Renal cortex interstitium (tissue), 11 donors: ENCODE results near the gene HNRNPA1. TPM values are rescaled to one million over a fixed set of nuclear protein-coding genes. Genes with fewer than 3 reads are reported as not detected.
A peak's percentile ranks its signal among the peaks of the same experiment; 100 is the strongest.
"Not testable (repeated sequence)": the region's sequence is repeated elsewhere in the genome, so short reads cannot be mapped to it uniquely, and the experiment has no call there.

Experiments
- DNase-seq, 11 donors: peaks; one replicate each; pipeline ENCODE4 v3.0.0-alpha.2; 2013; ENCODE audit warnings: low read depth in 9 of 11, low spot score in 4 of 11; ENCODE audit errors: extremely low read depth in 1 of 11
- polyA plus RNA-seq, 3 donors: library from polyadenylated mRNA; unstranded; fragments of 120-200 nt; gene quantifications; one replicate each; pipeline ENCODE4 v1.2.1, GENCODE V29; 2013; ENCODE audit not compliant: insufficient read length in 3 of 3

The HNRNPA1 gene
- polyA plus RNA-seq, 3 donors: 3,334 to 4,179 (median 3,887) TPM

DNA sequence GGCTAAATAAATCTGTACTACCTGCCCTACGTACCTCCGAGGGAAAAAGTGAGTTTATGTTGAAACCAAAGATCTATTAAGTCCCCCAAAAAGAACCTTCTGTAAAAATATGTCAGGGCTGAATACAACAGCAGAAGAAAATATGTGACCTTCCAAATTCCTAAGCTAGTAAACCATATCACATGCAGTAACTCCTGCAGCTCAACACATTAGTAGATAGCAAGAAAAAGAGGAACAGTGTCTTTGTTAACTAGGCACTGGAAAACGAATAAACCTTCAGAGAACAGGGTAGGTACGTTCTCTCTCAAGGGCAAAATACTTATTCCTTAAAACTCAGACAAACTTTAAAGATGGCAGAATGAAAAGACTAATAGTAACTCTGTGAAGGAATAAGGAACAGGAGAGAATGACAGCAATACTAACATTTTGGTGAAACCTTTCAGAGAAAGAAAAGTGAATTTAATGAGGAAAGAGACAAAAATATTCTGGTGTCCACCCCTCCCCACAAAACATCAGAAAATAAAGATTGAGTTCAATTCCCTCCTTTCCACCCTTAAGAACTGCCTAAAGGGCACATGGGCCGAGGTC, 18.6 kb upstream of the HNRNPA1 start:
- DNase-seq: no peak

GRCh38 chr12:54262403-54262925, 18.1 kb upstream of the HNRNPA1 start:
- peak in 1 of 11 donors; percentile 55 for DNase-seq

GRCh38 chr12:54265364-54265812, 15.1 kb upstream of the HNRNPA1 start:
- DNase-seq: no peak

- no peak for DNase-seq
These were observed 13.7 kb upstream of the HNRNPA1 start for GRCh38 chr12:54266852-54267251.

GRCh38 chr12:54270345-54270744, 10.2 kb upstream of the HNRNPA1 start:
- DNase-seq: no peak

- DNase-seq: no peak
These were observed 8.3 kb upstream of the HNRNPA1 start for GRCh38 chr12:54272214-54272613.

DNA sequence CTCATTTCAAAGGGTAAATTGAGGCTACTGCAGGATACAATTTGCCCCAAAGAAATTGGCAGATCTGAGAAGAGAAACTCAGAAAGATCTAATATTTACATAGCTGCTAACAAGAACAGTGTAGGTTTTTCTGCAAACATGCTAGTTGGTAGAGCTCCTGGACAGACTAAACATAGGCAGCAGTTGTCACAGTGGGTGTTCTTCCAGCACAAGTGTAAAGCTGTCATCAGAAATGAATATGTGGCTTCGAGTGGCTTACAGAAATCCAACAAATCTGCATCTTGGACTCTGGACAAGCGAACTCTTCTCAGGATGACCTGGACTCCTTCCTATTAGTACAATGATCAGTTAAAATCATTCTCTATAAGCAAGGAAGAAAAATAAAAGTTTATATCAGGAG, 6.5 kb upstream of the HNRNPA1 start:
- DNase-seq: no peak

GRCh38 chr12:54276368-54276767, 4.2 kb upstream of the HNRNPA1 start:
- DNase-seq: no peak

GRCh38 chr12:54277823-54278276, 2.7 kb upstream of the HNRNPA1 start:
- no peak for DNase-seq

DNA sequence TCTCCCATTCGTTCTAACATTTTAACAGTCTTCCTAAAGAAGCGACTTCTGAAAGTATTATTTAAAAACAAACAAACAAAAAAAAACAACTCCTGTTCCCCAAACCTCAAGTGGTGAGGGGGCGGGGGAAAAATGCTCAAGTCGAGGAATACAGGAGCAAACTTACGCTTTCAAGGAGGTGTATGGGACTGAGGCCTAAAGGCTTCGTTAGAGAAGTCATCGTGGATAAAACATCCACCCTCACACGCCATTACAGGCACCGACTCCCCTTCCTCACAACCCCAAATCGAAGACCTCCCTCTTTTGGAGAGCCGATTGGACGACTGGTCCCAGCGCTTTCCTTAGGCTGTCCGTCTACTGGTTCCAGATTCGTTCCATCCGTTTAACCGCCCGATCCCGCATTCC, 1.3 kb upstream of the HNRNPA1 start:
- DNase-seq: no peak

DNA sequence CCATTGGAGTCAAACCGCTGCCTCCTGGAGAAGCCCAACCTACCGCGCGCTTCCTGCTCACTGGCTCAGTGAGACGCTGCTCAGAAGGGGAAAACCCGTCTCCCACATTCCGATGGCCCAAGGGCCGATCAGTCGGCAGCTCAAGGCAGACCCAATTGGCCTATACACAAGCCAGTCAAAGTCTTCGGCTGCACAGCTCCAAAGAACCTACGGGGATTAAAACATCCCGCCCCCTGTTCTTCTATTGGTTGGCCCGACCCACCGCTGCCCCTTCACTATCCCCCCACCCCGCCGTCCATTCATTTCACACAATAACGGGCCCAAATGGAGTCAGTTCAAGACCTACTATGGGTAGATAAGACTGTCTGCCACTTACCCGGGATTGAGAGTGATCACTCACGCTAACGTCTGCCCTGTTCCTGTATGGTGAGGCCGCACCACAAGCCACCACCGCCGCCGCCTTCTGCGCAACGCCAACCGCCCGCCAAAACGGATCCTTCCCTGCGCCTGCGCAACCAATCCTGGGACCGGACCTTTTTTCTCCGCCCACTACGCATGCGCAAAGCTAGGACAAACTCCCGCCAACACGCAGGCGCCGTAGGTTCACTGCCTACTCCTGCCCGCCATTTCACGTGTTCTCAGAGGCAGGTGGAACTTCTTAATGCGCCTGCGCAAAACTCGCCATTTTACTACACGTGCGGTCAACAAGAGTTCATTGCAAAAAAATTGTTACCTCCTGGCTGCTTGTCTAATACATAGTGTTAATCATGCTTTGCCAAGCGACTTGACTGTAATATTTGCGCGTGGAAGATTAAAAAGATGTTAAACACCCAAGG, 676 bp upstream of the HNRNPA1 start, which contains the start of gene CBX5:
Gene CBX5 (minus strand): TSS at position 491 of the 836 bp plus-strand sequence. CDS start 22,472 bp downstream, outside the sequence.
- peak; percentile 99 to 100 (median 100) for DNase-seq

DNA sequence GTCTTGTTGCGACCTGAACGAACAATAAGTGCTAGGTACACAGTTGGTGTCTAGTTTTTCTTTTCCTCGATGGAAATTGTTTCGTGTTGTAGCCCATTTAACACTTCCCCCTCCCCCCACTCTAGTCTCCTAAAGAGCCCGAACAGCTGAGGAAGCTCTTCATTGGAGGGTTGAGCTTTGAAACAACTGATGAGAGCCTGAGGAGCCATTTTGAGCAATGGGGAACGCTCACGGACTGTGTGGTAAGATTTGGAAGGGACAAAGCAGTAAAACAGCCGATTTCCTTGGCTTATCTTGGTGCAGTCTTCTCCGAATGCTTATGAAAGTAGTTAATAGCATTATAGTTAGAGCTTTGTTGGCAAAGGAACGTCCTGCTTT, 724 bp downstream of the HNRNPA1 start:
- DNase-seq: not testable (repeated sequence)

GRCh38 chr12:54281694-54282093, 1.2 kb downstream of the HNRNPA1 start:
- DNase-seq: not testable (repeated sequence)

GRCh38 chr12:54282949-54283593, 2.5 kb downstream of the HNRNPA1 start:
- no peak for DNase-seq

DNA sequence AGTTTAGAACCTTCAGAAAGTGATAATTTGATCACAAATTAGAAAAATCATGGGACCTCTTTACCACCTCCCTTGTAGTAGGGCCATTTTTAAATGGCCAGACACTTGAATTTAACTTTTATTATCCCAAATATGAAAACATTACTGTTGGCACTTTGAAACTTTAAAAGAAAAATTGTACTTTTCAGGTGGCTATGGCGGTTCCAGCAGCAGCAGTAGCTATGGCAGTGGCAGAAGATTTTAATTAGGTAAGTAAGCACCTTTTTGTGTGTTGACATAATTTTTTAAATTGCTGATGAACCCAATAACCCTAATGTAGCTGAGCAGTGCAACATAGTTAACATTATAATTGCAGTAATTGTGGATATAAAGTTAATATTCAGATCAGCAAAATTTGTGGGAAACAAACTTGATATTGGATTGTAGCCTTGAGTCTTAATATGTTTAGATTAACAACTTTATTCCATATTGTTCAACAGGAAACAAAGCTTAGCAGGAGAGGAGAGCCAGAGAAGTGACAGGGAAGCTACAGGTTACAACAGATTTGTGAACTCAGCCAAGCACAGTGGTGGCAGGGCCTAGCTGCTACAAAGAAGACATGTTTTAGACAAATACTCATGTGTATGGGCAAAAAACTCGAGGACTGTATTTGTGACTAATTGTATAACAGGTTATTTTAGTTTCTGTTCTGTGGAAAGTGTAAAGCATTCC, 3.7 kb downstream of the HNRNPA1 start:
- DNase-seq: not testable (repeated sequence)

DNA sequence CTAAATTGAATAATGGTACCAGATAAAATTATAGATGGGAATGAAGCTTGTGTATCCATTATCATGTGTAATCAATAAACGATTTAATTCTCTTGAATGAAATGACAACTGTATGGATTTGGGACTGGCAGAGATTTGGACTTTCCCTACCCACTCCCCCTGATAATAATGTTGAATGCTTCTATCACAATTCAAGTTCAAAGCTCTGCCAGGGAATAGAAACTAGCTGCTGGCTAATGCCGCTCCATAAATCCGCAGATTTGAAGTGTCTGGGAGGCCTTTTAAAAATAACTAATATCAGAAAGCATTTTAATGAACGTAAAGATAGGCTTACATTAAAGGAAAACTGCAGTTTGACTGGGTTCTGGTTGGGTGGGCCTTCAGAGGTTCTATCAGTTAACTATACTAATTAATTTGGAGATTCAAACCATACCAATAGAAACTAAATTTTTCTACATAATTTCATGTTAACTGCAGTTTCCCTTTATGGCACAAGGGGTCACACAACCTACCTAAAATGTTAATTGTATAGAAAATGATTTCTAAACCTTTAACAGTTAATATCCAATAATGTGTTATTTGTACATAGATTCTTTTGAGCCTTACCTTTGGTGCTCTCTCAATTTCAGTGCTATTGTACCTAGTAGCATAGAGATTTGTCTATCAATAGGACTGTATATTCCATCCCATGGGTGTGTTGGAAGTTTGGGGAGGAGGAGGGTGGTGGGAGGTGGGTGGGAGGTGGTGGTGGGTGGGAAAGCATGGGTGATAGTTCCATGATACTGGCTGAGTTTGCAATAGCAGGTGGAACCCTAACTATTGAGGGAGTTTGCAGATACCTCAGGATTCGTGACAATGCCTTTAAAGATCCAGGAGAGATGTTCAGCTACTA, 4.9 kb downstream of the HNRNPA1 start:
- no peak for DNase-seq

DNA sequence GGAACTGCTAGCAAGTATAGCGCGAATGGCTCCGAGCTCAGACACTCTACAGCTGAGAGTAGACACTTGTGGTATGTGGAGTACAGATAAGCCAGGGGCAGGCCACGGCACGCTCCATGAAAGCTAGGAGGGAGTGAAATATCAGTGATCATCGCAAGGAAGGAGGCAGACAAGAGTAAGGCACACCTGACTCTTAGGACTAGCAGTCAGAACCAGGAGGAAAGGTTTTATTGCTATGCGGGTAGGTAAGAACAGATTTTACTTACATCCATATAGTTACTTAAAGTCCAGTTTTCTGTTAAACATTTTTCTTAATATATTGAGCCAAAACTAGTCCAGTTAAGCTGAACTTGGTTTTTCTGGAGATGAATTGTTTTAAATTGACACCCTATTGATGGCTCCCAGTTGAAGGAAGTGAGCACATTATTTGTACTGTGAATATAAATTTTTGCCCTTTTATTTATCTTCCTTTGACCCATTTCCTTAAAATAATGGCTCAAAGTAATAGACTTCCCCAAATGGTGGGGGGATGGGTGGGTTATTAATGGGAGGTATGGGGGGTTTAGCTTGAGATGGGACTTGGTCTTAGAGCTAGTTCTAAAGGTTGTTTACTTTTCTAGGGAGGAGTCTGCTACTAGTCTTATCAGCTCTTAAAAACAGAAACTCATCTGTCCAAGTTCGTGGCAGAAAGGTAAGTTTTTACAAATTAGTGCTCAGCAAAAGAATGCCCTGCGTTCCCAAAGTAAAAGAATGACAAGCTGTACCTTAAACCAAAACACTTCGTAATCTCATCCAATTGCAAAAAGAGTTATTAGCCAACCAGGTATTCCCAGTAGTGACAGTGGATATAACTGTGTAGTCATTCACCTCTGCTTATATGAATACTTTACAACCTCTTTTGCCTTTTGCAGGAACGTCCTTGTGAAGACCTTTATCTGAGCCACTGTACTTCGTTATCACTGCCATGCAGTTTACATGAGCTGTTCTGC, 5.8 kb downstream of the HNRNPA1 start:
- DNase-seq: no peak
